GM18907 (cell line): ENCODE results near the gene BAIAP2.
"Not testable (repeated sequence)": the region's sequence is repeated elsewhere in the genome, so short reads cannot be mapped to it uniquely, and the experiment has no call there.

ENCODE experiments used
- ATAC-seq: cut with Tn5 transposase; IDR thresholded peaks from one replicate; pipeline ENCODE4 v1.9.1; 2021; ENCODE audit warnings: mild to moderate bottlenecking, moderate library complexity; ENCODE audit not compliant: unreplicated experiment

The BAIAP2 gene

DNA sequence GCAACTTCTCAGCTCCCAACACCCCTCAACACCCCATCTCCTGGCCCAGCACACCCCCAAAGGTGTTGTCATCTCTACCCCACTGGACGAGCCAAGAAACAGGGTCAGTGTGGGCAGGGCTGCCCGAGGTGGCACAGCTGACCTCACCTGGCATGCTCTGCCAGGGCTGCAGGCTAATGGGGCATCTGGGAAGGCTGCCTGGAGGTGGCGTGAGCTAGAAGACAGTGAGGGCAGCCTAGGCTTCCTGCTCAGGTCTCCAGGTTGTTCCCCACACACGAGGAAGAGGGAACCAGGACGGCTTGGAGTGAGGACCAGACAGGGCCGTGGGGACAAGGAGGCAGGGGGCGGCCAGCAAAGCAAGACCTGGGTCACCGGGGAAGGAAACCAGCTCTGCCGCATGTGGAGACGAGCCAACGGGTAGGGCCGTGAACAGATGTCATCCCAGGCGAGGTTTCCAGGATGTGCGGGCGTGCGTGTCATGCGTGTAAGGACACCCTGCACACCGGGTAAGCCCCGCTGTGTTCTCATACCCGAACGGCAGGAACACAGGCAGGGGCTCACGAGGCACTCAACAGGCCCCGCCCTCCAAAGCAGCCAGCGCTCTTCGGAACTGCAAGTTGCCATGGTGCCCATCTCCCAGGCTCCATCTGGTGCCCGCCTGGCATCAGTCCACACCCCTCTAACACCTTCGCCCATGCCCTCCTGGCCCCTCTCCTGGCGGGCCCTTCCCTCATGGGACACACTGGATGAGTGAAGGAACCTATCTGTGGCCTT is 100.7 kb downstream of the BAIAP2 start:
- no peak for ATAC-seq

DNA sequence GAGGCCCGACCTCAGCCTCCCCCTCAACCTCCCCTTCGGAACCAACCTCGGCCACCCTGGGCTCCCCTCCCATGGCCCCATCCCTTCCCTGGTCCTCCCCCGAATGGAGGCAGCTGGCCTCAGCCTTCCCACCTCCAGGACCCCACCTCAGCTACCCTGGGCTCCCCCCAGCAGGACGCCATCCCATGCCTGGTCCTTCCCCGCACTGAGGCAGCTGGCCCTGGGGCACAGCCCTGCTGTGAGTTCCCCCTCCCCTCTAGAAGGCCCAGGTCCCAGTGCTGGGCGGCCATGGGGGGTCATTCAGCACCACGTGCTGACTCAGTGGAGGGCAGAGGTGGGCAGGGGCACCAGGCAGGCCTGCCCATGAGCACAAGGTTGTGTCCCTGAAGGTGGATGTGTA is 101.4 kb downstream of the BAIAP2 start:
- no peak for ATAC-seq

DNA sequence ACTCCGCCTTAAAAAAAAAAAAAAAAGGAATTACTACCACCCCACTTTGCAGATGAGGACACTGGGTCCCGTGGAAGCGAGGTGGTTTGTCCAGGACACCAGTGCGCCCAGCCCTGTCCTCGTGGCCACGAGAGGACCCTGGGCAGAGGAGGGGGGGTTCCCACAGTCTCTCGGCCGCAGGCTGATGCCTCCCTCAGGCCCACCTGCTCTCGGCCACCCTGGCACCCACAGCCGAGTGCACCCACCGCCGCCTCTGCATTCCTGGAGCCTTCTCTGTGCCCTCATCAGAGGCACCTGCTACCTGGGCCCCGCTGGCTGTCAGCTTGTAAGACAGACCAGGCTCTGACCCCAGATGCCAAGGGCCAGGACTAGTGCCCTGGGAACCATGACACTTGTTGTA is 102.3 kb downstream of the BAIAP2 start:
- ATAC-seq: no peak

DNA sequence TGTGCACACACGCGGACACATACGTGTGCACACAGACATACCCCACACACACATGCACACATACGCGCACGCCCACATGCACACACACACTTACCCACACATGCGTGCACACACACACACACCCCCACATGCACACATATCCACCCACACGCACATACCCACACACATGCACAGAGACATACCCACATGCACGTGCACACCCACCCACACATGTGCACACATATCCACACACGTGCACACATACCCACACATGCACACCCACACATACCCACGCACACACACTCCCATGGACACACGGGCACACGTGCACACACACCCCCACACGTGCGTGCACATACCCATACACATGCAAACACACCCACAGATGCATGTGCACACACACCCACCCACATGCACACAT is 103.1 kb downstream of the BAIAP2 start:
- no peak for ATAC-seq

DNA sequence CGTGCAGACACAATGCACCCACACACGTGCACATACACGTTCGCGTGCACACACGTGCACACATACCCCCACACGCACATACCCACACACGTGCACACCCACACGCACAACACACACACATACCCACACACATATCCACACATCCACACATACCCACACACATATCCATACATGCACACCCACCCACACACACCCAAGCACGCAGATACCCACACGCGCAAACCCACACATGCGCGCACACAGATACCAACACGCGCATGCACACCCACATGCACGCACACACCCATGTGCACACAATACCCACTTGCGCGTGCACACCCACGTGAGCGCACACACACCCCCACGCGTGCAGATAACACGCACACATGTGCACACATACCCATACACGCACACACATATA is 103.5 kb downstream of the BAIAP2 start:
- no peak for ATAC-seq

DNA sequence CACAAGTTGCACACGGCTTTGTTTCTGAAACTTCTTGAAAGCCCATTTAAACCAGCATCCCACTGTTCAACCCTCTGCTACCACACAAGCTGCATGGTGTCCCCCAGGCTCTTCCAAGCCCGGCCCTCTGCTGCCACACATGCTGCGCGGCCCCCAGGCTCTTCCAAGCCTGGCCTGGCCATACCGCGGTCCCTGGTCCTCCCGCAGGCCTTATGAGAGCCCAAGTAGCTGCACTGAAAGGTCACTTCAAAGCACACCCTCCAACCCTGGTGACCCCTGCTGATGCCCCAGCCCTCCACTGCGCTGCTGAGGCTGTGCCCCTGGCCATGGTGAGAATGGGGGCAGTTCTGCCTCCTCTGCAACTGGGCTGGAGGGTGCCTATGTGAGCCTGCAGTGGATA is 104.5 kb downstream of the BAIAP2 start:
- no peak for ATAC-seq

DNA sequence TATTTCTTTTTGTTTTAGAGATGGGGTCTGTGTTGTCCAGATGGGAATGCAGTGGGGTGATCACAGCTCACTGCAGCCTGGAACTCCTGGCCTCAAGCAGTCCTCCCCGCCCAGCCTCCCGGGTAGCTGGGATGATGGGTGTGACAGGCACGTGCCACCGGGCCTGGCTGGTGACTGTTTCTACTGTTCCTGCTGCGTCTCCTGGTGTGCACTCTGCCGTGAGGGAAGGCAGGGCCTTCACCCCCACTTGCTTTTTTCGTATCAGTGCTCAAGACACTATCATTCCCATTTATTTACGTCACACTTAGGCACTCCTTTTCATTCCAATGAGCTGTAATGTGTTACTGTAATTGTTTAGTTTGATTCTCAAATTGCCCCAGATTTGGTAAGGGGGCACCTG is 105.1 kb downstream of the BAIAP2 start:
- no peak for ATAC-seq

DNA sequence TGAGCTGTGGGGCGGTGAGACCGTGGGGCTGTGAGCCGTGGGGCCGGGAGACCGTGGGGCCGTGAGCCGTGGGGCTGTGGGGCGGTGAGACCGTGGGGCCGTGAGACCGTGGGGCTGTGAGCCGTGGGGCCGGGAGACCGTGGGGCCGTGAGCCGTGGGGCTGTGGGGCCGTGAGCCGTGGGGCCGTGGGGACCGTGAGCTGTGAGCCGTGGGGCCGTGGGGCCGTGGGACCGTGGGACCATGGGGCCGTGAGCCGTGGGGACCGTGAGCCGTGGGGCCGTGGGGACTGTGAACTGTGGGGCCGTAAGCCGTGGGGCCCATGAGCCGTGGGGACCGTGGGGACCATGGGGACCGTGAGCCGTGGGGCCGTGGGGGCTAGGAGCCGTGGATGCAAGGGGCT is 105.7 kb downstream of the BAIAP2 start:
- ATAC-seq: no peak

DNA sequence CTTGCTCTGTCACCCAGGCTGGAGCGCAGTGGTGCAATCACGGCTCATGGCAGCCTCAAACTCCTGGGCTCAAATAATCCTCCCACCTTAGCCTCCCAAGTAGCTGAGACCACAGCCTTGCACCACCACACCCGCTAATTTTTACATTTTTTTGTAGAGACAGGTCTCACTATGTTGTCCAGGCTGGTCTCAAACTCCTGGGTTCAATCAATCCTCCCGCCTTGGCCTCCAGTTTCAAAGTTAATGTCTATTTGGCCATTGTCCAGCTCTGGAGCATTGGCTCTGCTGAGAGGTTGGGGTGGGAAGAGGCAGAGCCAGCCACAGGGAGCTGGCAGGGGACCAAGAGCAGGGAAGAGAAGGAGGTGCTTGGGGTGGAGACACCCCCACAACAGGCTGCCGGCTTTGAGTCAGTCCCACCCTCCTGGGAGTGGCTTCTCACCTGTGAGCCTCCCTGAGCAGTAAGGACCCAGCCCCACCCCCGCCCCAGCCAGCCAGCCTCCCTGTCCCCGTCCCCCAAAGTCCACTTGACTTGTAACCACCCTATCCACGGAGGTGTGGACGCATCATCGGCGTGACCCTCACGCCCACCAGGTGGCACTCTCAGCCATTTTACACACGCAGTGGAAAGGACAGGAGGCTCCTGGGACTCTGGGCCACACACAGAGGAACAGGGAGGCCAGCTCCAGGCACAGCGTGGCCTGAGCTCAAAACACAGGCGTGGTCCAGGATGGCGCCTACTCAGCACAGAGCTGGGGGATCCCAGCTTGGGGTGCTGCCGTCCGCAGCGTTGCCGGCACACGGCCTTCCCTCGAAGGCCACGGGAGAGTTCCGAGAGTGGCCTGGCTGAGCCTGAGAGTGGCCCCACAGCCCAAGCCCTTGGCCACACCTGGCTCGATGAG is 107.6 kb downstream of the BAIAP2 start:
- no peak for ATAC-seq

DNA sequence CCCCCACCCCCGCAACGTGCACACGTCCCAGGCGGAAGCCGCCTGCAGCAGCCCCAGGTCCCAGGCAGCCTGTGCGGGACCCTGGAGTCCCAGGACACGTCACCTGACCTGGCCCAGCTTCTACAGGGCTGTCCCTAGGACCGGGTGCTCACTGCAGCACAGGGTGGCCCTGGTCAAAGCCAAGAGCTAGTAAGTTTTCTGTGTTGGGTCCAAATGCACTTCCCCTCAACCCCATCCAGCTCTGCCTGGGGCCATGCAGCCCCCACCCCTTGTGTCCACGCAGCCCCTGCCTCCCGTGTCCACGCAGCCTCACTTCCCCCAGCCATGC is 108.2 kb downstream of the BAIAP2 start:
- ATAC-seq: no peak

DNA sequence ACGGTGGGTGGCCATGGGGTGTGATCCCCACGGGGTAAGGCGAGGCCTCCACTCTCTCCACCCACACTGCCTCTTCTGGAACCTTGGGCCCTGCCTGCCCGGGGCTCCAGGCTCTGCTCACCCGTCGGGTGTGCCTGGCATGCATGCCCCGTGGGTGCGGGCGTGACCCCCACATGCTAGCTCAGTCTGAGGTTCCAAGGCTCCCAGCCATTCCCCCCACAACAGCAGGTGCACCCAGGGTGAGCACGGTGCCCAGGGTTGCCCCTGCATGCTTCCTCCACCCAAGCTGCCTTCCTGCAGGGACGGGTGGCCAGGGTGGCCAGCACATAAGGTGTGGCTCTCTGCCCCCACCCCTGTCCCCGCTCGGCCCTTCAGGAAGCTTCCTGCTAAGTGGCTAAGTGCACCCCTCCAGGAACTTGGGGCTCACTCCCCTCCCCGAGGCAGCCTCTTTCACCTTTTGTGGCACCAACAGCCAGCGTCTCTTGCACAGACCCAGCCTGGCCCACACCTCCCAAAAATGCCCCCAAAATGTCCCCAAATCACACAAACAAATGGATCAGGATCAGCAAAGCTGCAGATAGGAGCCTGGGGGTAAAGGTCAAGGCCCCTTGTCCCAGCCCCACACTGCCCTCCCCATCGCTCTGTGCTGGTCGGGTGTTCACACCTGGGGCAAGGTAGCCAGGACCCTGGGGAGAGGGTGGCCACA is 108.9 kb downstream of the BAIAP2 start:
- no peak for ATAC-seq

DNA sequence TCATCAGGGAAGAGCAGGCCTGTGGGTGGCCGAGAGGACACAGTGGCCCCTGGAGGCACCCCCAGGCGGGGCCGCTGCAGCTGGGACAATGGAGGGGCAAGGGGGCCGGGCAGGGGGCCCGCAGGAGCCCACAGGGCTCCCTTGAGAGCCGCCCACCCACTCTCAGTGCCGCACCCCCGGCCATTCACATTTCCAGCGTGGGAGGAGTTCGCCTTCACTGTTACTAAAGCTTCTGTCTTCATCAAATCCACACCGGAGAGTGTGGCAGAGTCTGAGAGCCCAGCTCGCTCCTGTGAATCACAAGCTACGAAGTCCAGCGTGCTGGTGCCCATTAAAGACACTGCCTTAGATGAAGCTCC is 109.5 kb downstream of the BAIAP2 start:
- ATAC-seq: no peak

DNA sequence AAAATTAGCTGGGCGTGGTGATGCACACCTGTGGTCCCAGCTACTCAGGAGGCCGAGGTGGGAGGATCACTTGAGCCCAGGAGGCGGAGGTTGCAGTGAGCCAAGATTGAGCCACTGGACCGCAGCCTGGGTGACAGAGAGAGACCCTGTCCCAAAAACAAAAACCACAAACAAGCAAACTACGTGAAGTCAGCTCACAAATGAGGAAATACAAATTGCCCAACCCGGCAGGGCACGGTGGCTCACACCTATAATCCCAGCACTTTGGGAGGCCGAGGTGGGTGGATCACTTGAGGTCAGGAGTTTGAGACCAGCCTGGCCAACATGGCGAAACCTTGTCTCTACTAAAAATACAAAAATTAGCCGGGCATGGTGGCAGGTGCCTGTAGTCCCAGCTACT is 111.3 kb downstream of the BAIAP2 start:
- ATAC-seq: not testable (repeated sequence)

DNA sequence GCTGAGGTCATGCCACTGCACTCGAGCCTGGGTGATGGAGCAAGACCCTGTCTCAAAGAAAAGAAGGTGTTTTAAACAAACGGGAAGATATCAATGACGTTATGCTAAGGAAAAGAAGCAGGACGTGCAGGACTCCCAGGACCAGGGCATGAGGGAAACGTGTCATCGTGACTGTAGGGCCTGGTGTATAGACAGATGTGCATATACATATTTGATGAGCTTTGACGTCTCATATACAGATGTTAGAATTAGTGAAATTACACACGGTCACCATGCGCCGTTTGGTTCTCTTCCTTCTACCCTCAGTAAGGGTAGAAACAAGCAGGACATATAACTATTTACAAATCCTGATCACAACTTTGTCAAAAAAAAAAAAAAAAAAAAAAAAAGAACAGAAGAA is 112.8 kb downstream of the BAIAP2 start:
- ATAC-seq: no peak

DNA sequence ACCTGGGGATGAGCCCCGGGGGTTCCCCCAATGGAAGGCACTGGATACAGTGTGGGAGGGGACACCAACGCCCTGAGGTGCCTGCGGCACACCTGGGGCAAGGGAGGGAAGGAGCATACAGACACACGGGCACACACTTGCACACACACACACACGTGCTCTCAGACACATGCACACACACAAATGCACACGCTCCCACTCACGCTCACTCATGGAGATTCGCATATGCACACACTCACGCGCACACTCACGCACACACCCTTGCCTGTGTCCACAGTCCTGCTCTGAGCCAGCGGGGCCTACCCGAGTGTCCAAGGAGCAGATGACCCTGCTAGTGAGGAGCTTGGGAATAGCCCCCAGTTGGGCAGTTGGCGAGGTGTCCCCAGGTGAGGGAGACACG is 113.6 kb downstream of the BAIAP2 start:
- ATAC-seq: no peak

DNA sequence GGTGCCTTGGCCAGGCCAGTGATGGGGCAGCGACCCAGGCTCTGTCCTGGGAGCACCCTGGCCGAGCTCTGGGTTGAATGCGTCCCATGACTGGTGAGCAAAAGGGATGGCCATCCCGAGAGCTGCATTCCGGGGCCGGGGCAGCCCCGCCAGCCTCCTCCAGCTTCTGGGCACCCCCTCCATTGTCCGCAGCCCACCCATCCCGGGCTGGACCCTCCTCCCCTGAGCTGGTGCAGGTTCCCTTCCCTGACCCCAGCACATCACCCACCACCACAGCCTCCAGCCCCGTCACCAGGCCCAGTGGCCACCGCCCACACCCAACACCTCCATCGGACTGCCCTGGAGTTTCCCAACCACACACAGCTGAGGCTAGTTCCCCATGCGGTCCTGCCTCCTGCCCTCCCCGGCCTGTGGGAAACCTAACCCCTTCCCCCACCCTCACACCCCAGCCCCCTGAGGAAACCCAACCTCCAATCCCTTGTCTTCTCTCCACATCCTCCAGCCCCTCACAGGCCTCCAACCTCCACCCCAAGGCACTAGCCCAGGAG is 114.1 kb downstream of the BAIAP2 start:
- ATAC-seq: no peak

DNA sequence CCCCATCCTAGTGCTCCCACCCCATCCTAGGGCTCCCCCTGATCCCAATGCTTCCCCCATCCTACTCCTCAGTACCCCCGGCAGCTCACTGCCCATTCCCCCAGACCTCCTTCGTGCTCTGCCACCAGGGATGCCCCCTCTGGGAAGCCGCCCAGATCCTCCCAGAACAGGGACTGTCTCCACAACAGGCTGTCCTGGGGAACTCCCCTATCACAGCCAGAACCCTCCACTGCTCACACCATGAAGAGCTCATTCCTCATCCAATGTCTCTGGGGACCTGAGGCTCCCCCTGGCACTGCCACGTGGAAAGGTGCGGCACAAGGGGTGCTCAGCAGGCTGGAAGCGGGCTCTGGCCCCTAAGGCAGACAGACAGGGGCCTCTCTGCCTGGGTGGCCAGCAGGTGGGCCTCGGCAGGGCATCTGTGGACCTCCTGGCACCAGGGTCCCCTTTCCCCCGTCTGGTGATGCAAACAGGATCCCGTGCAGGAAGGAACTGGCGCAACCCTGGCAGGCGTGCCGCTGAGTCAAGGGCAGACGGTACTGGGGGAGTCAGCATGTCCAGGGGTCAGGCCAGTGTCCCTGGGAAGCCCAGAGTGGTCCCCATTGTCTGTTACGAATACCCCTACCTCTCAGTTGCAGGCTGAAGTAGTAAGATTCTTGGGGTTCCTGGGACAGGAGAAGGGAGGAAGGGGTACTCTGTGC is 115.6 kb downstream of the BAIAP2 start:
- ATAC-seq: no peak

DNA sequence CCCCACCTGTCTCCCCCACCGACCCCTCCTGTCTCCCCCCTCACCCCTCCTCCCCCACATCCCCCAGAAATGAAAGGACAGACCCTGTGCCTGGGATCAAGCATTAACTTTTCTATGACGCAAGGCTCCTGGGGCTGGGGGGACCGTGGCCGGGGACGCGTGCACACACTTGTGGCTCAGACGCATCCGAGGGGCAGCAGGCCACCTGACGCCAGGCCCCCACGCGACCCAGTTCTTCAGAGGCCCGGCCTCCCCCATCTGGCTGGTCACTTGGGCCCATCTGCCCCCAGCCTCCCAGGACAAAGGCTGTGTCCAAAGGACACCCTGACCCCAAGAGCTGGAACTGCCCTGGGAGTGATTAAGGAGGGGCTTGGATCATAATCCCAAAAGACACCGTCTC is 116.3 kb downstream of the BAIAP2 start:
- no peak for ATAC-seq

DNA sequence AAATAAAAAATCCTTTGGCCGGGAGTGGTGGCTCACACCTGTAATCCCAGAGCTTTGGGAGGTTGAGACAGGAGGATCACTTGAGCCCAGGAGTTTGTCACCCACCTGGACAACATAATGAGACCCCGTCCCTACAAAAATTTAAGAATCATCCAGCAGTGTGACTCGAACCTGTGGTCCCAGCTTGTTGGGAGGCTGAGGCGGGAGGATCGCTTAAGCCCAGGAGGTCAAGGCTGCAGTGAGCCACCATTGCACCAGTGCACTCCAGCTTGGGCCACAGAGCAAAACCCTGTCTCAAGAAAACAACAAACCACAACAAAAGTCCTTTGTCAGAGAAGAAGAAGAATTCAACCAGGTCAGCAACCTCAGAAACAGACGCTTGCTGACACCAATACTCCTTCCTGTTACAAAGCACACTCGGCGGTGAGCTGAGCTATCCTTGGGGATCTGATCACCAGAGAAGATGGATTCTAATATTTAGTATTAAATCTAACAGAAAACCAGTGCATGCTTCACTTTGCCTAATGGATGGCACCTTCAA is 117.4 kb downstream of the BAIAP2 start:
- no peak for ATAC-seq

DNA sequence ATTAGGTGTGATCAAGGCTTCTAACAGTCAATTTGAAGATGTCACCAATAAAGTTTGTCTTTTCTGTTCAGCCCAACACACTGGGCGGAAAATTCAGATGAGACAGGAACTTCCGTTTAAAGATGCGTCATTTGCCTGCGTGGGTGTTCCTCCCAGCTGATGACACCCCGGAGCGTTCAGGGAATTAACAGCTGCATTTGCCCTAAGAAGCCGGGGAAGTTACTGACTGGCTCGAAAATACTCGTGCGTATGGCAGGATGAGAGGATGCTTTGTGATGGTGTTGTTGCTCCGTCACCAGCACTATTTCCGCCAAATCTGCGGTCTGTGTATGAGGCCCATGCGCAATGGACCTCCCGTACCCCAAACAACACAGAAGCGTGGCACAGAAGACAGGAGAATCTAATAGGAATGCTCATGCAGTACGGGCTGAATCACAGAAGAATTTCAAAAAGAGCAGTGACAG is 118.4 kb downstream of the BAIAP2 start:
- ATAC-seq: no peak

DNA sequence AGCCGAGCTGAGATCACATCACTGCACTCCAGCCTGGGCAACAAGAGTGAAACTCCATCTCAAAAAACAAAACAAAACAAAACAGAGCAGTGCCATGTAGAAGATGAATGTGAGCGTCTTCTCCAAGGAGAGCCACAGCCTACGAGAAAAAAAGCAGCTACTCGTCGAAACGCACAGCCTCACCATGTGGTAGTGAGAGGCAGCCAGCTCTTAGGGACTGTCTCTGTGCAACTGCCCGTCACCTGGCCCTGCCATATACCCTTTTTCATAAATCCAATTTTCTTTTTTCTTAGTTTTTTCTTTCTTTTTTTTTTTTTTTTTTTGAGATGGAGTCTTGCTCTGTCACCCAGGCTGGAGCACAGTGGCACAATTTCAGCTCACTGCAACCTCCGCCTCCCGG is 119.1 kb downstream of the BAIAP2 start:
- not testable (repeated sequence) for ATAC-seq
